ENCODE results near the gene XRN1. TPM values are rescaled to one million over a fixed set of nuclear protein-coding genes. Genes with fewer than 3 reads are reported as not detected.
A peak's percentile ranks its signal among the peaks of the same experiment; 100 is the strongest.

Gene XRN1
- total RNA-seq, 2 donors from 2014 or later = 73.2 to 86.8 TPM

DNA sequence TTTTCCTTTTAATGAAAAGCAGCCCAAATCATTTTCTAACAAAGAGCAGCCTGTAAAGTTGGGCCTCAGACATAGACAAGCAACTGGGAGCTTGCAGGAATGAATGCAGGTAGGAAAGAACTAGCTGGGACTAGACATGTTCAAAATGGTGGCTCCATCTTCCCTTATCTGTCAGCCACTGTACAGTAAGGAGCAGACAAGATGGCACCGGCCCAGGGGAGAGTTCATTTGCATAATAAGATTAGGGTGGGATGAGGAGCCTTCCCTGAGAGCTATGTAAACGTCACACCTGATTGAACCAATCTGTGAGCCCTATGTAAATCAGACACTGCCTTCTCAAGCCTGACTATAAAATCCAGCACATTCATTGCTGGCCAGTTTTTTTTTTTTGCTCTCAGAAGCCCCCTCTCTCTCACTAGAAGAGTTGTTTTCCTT is 162.7 kb downstream of the XRN1 start:
- Mint-ChIP-seq H3K36me3 (peaks cover 16% of the 10 kb centered on the region), H3K27ac (no peak overlapping the region), H3K4me1 (ENCODE audit: low read depth in 2 of 2) (peaks cover 2 to 3% of the 10 kb centered on the region in 2 donors), H3K4me3 (no peak overlapping the region), H3K27me3 (no peaks in the 10 kb centered on the region), H3K9me3 (peaks cover 9% of the 10 kb centered on the region)
- ATAC-seq (no peak), DNase-seq (ENCODE audit: low spot score) (no peak)

DNA sequence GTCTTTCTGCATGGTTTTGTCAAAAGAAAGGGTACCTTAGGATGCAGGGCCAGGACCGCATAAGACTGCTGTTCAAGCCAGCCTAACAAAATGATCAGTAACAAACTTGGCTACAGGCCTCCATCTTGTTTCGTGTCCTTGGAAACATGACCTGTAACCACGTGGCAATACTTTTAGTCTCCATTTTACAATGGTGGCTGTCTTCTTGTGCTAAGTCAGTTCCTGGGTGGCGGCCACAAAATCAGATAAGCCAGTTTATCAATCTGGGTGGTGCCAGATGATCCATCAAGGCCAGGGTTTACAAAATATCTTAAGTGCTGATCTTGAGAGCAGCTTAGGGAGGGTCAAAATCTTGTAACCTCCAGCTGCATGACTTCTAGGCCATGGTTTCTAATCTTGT is 165.3 kb downstream of the XRN1 start:
- H3K9me3 Mint-ChIP-seq = no peaks in the 10 kb centered on the region
- peaks cover 6% of the 10 kb centered on the region for H3K36me3 Mint-ChIP-seq
- no peak overlapping the region for H3K27ac Mint-ChIP-seq
- peaks cover 13 to 20% of the 10 kb centered on the region in 2 donors for H3K4me1 Mint-ChIP-seq (ENCODE audit: low read depth in 2 of 2)
- ATAC-seq (no peak), DNase-seq (ENCODE audit: low spot score) (no peak)
- no peak overlapping the region for H3K4me3 Mint-ChIP-seq
- no peaks in the 10 kb centered on the region for H3K27me3 Mint-ChIP-seq

DNA sequence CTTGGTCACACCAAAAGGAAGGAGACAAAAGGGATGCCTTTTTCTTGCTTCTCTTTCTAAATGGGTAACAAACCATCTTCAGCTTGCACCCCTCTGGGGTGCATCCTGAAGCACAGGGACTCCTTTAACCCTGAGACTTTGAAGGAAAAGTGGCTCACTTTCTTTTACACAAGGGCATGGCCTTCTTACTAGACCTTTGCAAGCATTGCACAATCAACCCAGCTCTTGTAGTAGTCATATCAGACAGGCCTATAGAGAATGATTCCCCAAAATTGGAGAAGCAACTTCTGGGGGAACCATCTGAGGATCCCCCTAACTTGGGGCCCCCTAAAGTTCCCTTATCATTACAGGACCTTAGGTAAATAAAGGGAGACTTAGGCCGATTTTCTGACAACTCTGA is 166.4 kb downstream of the XRN1 start:
- no peak for ATAC-seq
- peaks cover 5% of the 10 kb centered on the region for H3K36me3 Mint-ChIP-seq
- DNase-seq (ENCODE audit: low spot score) = no peak
- no peak overlapping the region for H3K27ac Mint-ChIP-seq
- H3K27me3 Mint-ChIP-seq = no peaks in the 10 kb centered on the region
- H3K9me3 Mint-ChIP-seq = no peaks in the 10 kb centered on the region
- no peak overlapping the region for H3K4me3 Mint-ChIP-seq
- peaks cover 20 to 28% of the 10 kb centered on the region in 2 donors for H3K4me1 Mint-ChIP-seq (ENCODE audit: low read depth in 2 of 2)

DNA sequence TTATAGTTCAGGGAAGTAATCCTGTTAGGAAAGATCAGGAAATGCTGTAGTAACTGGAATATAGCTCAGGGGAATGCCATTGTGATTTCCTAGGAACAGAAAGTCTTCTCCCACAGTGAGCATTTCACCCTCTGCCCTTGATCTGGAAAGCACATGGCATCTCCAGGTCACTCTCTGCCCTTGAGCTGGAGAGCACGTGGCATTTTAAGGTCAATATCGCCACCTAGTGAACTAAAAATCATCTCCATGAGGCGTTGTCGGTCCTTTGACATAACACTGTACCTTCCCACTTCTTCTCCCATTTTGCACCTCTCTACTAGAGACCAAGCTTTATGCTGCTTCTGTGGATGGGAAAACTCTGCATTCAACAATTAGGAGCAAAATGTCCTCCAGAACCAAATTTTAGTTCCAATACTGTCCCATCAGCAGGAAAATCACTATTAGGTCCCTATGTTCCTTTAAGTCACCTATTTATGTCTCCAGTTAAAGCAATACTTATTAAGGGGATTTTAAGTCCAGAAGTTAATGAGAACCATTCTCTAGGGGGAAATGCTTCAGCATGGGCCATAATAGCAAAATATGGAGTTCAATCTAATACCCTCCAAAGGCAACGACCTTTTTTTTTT is 167.8 kb downstream of the XRN1 start:
- ATAC-seq = peak; percentile 77 to 81
- Mint-ChIP-seq H3K36me3 (peaks cover 5% of the 10 kb centered on the region), H3K27ac (peak overlapping the region; percentile 59 to 94), H3K27me3 (no peaks in the 10 kb centered on the region), H3K4me3 (peak overlapping the region; percentile 41), H3K4me1 (ENCODE audit: low read depth in 2 of 2) (peaks cover 33 to 37% of the 10 kb centered on the region in 2 donors), H3K9me3 (no peaks in the 10 kb centered on the region)
- DNase-seq (ENCODE audit: low spot score) = peak; percentile 82

GRCh38 chr3:142278451-142278850 is 169.4 kb downstream of the XRN1 start:
- Mint-ChIP-seq H3K9me3 (peaks cover 5% of the 10 kb centered on the region), H3K27ac (peak overlapping the region; percentile 87 to 94), H3K4me3 (no peak overlapping the region), H3K4me1 (ENCODE audit: low read depth in 2 of 2) (peaks cover 45 to 47% of the 10 kb centered on the region in 2 donors), H3K36me3 (peaks cover 14% of the 10 kb centered on the region), H3K27me3 (no peaks in the 10 kb centered on the region)
- DNase-seq (ENCODE audit: low spot score) (no peak), ATAC-seq (no peak)

DNA sequence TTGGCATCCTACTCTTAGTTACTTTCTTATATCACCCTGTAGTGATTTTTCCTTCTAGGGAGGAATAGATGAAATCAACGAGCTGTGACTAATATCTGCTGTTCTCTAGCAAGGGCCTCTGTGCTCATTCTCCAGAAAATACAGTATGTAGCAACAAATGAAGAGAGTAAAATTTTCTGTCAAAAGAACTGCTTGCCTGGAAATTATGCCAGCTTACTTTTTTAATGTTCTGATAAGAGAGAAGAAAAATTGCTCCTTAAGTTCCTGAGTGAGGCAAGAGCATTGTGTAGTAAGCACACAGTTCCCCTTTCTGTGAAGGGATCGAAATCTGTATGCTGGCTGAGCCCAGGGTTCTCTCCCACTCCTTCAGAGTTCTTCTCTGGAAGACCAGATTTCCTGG is 171.1 kb downstream of the XRN1 start:
- no peaks in the 10 kb centered on the region for H3K27me3 Mint-ChIP-seq

GRCh38 chr3:142275856-142276255 is 172.0 kb downstream of the XRN1 start:
- ATAC-seq (peak; percentile 73 to 74), DNase-seq (ENCODE audit: low spot score) (no peak)
- Mint-ChIP-seq H3K27me3 (no peaks in the 10 kb centered on the region), H3K4me1 (ENCODE audit: low read depth in 2 of 2) (peaks cover 57 to 59% of the 10 kb centered on the region in 2 donors), H3K9me3 (peaks cover 5% of the 10 kb centered on the region), H3K4me3 (peak overlapping the region; percentile 76), H3K36me3 (peaks cover 20% of the 10 kb centered on the region), H3K27ac (peak overlapping the region; percentile 87 to 94)

More for the DNA sequence above, 171.1 kb downstream of the XRN1 start:
- peaks cover 5% of the 10 kb centered on the region for H3K9me3 Mint-ChIP-seq
- peaks cover 20% of the 10 kb centered on the region for H3K36me3 Mint-ChIP-seq
- peak overlapping the region; percentile 50 for H3K4me3 Mint-ChIP-seq
- peak overlapping the region; percentile 87 to 94 for H3K27ac Mint-ChIP-seq
- H3K4me1 Mint-ChIP-seq (ENCODE audit: low read depth in 2 of 2) = peaks cover 53 to 59% of the 10 kb centered on the region in 2 donors
- no peak for DNase-seq (ENCODE audit: low spot score)
- peak; percentile 50 to 76 for ATAC-seq

GRCh38 chr3:142274908-142275307 is 172.9 kb downstream of the XRN1 start:
- Mint-ChIP-seq H3K4me3 (no peak overlapping the region), H3K9me3 (peaks cover 5% of the 10 kb centered on the region), H3K36me3 (peaks cover 20% of the 10 kb centered on the region), H3K4me1 (ENCODE audit: low read depth in 2 of 2) (peaks cover 61 to 63% of the 10 kb centered on the region in 2 donors), H3K27ac (peak overlapping the region; percentile 87 to 94), H3K27me3 (no peaks in the 10 kb centered on the region)
- no peak for DNase-seq (ENCODE audit: low spot score)
- ATAC-seq = no peak

GRCh38 chr3:142273501-142273900 is 174.3 kb downstream of the XRN1 start:
- Mint-ChIP-seq H3K27me3 (no peaks in the 10 kb centered on the region), H3K9me3 (peaks cover 5% of the 10 kb centered on the region), H3K27ac (peak overlapping the region; percentile 87 to 94), H3K4me1 (ENCODE audit: low read depth in 2 of 2) (peaks cover 57 to 68% of the 10 kb centered on the region in 2 donors), H3K4me3 (no peak overlapping the region), H3K36me3 (peaks cover 15% of the 10 kb centered on the region)
- ATAC-seq = no peak
- DNase-seq (ENCODE audit: low spot score) = no peak

- no peak for ATAC-seq
- H3K9me3 Mint-ChIP-seq = peaks cover 5% of the 10 kb centered on the region
- no peak for DNase-seq (ENCODE audit: low spot score)
- peaks cover 53 to 79% of the 10 kb centered on the region in 2 donors for H3K4me1 Mint-ChIP-seq (ENCODE audit: low read depth in 2 of 2)
- H3K36me3 Mint-ChIP-seq = peaks cover 17% of the 10 kb centered on the region
- peak overlapping the region; percentile 87 to 94 for H3K27ac Mint-ChIP-seq
- peak overlapping the region; percentile 2 for H3K4me3 Mint-ChIP-seq
- H3K27me3 Mint-ChIP-seq = no peaks in the 10 kb centered on the region
These were observed 175.5 kb downstream of the XRN1 start for GRCh38 chr3:142272200-142272891.

DNA sequence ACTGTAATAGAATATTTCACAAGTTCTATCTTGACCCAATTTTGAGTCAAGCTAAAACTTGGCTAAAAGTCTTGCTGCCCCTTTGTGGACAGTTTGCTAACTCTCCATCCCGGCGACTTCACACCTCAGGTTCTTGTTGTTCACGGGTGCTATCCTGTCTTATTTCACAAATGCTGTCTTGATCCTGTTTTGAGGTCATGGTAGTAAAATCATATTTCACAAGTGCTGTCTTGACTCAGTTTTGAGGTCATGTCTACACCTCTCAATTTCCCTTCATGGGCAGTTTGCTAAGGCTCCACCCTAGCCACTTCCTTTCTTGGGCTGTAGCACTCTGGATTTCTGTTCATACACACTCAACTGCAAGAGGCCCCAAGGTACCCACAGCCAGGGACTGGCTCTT is 177.4 kb downstream of the XRN1 start:
- Mint-ChIP-seq H3K27me3 (no peaks in the 10 kb centered on the region), H3K9me3 (peaks cover 5% of the 10 kb centered on the region), H3K4me1 (ENCODE audit: low read depth in 2 of 2) (peaks cover 53 to 78% of the 10 kb centered on the region in 2 donors), H3K27ac (peak overlapping the region; percentile 87 to 94), H3K36me3 (peaks cover 21% of the 10 kb centered on the region), H3K4me3 (peak overlapping the region; percentile 67)
- peak; percentile 94 to 95 for ATAC-seq
- DNase-seq (ENCODE audit: low spot score) = peak; percentile 89

DNA sequence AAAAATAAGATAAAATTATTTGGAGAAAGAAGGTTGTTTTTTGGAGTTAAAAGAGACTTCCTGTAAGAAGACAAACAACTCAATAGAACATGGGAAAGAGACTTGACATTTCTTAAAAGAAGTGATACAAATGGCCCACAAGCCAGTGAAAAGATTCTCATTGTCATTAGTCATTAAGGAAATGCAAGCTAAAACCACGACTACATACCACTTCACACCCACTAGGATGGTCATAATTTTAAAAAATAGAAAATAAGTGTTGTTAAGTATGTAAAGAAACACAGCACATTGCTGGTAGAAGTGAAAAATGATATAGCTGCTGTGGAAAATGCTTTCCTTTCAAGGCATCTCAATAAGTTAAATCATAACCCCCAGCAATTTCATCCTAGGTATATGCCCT is 178.1 kb downstream of the XRN1 start:
- Mint-ChIP-seq H3K4me1 (ENCODE audit: low read depth in 2 of 2) (peaks cover 58 to 78% of the 10 kb centered on the region in 2 donors), H3K27me3 (no peaks in the 10 kb centered on the region), H3K4me3 (peak overlapping the region; percentile 67), H3K36me3 (peaks cover 27% of the 10 kb centered on the region), H3K9me3 (peaks cover 9% of the 10 kb centered on the region), H3K27ac (peak overlapping the region; percentile 87 to 94)
- DNase-seq (ENCODE audit: low spot score) (no peak), ATAC-seq (peak; percentile 58 to 66)

DNA sequence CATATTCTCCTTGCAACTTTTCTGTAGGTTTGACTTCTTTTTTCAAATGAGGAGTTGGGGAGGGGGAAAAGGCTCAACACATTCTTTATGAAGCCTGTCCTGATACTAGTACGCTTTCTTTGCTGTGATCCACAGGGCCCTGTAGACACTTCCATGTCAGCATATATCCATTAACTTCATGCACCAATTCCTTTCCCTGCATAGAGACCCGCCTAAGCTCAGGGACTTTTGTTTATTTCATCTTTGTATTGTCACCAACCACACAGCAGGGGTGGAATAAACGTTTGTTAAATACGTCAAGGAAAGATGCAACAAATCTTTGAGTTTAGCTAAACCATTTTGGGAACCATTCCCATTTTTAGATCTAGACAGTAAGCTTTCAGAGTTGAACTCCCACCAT is 179.4 kb downstream of the XRN1 start:
- Mint-ChIP-seq H3K27ac (peak overlapping the region; percentile 87 to 94), H3K9me3 (peaks cover 4% of the 10 kb centered on the region), H3K27me3 (no peaks in the 10 kb centered on the region), H3K4me3 (peak overlapping the region; percentile 67), H3K36me3 (peaks cover 23% of the 10 kb centered on the region), H3K4me1 (ENCODE audit: low read depth in 2 of 2) (peaks cover 52 to 74% of the 10 kb centered on the region in 2 donors)
- DNase-seq (ENCODE audit: low spot score) (no peak), ATAC-seq (no peak)

DNA sequence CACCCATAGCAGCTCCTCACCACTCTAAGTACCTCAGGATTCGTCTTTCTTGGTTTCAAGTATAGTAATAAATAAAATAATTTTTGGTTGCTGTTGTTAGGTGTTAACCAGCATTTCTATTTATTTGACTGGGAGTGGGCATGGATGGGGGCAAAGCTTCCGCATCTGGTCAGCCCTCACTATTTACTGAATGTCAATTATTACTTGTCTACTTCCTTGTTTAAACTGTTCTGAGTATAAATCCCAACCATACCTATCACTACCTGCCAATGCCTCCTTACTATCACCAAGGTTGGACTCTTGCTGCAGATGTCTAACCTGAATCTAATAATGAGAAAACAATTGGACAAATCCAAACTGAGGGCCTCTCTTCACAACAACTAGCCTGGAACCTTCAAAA is 180.6 kb downstream of the XRN1 start:
- Mint-ChIP-seq H3K4me1 (ENCODE audit: low read depth in 2 of 2) (peaks cover 53 to 69% of the 10 kb centered on the region in 2 donors), H3K4me3 (peak overlapping the region; percentile 58), H3K27ac (peak overlapping the region; percentile 87 to 94), H3K9me3 (peaks cover 4% of the 10 kb centered on the region), H3K36me3 (peaks cover 17% of the 10 kb centered on the region), H3K27me3 (no peaks in the 10 kb centered on the region)
- ATAC-seq (no peak), DNase-seq (ENCODE audit: low spot score) (no peak)

Data from natural killer cell treated with Interleukin-12 subunit alpha and Interleukin-12 subunit beta and Interleukin-15 and Interleukin-18, amount 100 ng/mL, for 72 hours (primary cell).